ENCODE measurements around the gene EBF3.

GRCh38 chr10:129884398-129885078 lies 79.5 kb downstream of the EBF3 start:
- TF ChIP-seq POLR2A (IDR thresholded peaks at IDR 0.05; ENCODE audit: low read depth, low read length) = no peak
- TF ChIP-seq CTCF (IDR thresholded peaks at IDR 0.05; ENCODE audit: extremely low read depth in 1 of 2, insufficient read depth in 1 of 2, low read depth in 1 of 2, low read length in 2 of 2) = no peak
